NCI-H2171 (cell line): ENCODE measurements around the gene TFRC.
"Not testable (repeated sequence)": the region's sequence is repeated elsewhere in the genome, so short reads cannot be mapped to it uniquely, and the experiment has no call there.

Source experiments
- DNase-seq: peaks from one replicate; lab custom pipeline; 2025; lab: John Stamatoyannopoulos, UW

TFRC gene

DNA sequence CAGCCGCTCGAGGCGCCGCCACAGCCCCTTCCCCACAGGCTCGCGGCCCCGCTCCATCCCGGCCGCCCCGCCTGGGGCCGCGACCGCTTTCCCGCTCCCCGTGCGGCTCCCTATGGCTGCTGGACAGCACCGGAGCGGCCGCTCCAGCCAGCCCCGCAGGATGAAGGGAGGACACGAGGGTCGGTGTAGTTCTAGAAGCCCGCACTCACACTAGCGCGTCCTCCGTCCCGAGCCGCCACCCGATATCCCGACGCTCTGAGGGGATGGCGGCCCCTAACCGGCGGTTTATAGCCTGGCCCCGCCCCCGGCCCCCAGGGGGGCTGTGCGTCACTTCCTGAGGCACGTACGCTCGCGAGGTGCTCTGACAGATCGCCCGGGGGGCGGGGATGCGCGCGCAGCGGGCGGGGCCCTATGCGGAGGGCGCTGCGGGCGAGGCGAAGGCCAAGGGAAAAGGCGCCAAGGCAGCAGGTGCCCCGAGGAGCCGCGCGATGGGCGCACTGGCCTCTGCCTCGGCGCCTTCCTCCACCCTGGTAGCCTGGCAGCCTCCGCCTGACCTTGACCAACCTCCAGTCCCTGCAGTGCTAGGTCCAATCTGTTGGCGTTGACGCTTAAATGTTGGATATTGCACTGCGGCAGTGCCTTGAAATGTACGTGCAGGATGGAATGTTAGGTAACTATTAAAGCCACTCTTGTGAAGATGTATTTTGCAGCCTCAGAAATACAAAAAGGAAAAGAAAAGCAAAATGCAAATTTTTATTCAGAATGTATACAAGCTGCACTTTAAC, at the start of gene TFRC:
TSS of gene TFRC (minus strand) at position 257 of the 785 bp plus-strand sequence. CDS start 4,991 bp downstream, outside the sequence.
- DNase-seq: peak; percentile 96

DNA sequence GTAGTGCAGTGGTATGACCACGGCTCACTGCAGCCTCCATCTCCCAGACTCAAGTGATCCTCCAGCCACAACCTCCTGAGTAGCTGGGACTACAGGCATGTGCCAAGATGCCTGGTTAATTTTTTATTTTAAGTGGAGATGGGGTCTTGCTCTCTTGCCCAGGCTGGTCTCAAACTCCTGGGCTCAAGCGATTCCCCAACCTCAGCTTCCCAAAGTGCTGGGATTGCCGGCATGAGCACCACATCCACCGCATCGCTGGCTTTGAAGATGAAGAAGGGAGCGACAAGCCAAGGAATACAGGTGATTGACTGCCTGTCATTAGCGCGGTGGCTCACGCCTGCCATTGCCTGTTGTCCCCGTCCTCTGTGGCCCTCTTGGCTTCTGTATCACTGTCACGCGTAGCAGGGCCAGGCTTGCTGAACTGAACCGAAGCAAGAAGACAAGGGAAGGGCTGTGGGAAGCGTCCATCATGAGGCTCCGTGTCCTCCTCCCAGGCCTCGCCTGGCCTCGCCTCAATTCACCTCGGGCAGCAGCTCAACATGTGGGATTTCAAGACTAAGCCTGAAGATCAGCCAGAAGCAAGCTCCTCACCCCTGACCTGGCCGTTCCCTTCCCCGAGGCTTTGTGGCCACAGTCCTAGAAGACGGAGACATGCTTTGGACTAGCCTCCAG, 46.4 kb upstream of the TFRC start:
- no peak for DNase-seq

DNA sequence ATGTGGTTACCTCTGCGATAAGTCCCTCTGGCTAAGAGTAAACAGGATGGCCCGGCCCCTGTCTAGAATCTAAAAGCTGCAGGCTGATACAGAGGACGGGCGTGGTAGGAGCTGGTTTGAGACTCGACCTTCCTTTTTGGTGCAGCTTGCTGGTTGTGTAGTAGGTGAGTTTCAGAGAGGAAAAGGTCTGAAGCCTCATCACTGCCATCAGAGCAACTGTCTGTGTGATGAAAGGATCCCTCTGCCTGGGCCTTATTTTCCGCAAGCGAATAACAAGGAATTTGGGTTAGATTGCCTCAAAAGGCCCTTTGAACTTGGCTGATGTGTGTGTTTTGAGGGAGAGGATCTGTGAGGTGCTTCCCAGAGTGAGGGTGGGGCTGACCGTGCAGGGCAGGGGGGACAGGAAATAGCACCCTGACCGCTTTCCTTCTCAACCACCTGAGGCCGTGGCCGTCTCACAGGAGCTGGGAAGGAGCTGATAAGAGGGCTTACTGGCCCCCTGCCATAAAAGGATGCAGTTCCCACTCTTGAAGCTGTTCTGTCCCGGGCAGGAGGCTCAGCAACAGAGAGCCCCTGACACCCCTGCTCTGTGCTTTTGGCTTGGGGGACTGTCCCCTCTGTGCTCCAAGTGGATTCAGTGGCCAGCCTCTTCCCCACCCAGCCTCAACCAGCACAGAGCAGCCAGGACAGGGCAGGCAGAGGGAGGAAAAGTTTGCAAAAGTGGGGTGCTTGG, 45.6 kb upstream of the TFRC start:
- DNase-seq: no peak

DNA sequence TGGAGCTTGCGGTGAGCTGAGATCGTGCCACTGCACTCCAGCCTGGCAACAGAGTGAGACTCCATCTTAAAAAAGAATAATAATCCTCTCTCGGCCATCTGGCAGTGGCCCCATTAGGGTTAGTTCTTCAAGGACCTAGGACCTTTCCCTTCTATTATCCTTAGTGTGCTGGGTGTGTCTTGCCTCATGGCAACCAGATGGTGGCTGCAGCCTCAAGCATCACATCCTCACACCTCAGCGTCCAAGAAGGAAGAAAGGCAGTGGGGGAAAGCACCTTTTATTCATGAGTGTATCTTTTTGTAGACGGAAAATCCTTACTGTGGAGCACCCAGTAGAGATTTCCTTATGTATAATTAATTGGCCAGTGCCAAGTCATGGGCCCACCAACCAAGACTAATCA, 42.7 kb upstream of the TFRC start:
- DNase-seq: no peak

DNA sequence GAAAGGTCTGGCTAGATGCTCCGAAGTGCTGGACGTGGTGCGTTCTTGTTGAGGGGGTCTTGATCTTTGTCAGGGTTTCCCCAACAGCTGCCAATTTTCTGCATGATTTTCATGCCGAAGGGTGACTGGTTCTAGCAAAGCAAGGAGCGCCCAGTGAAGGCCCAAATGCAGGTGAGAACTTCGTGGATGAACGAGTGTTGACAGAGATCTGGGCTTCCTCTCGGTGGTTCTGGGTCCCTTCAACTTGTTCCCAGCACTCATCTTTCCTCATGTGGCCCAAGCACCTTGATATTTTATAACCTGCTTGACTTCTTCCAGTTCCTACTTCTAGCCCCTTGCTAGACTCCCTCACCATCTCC, 40.8 kb upstream of the TFRC start:
- DNase-seq: no peak

GRCh38 chr3:196122021-196122687, 40.3 kb upstream of the TFRC start:
- DNase-seq: no peak

DNA sequence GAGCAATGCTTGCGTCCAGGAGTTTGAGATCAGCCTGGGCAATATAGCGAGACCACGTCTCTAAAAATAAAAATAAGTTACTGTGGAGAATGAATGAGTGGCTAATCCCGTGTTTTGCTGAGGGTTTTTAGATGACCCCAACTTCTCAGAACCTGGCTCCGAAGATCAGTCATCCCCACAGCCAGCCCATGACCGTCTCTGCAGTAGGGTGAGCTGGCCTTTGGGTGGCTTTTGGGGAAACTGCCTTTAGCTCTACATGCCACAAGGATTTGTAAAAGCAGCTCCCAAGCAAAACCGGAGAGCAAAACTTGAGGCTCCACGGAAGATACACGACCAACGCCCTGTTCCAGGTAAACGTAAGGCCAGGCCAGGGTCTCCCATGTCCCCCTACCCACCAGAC, 39.2 kb upstream of the TFRC start:
- no peak for DNase-seq

- DNase-seq: no peak
Measured at GRCh38 chr3:196120291-196120951, 38.5 kb upstream of the TFRC start.

GRCh38 chr3:196117809-196118208, 35.9 kb upstream of the TFRC start:
- DNase-seq: no peak

- DNase-seq: no peak
Measured at GRCh38 chr3:196115678-196116083, 33.8 kb upstream of the TFRC start.

DNA sequence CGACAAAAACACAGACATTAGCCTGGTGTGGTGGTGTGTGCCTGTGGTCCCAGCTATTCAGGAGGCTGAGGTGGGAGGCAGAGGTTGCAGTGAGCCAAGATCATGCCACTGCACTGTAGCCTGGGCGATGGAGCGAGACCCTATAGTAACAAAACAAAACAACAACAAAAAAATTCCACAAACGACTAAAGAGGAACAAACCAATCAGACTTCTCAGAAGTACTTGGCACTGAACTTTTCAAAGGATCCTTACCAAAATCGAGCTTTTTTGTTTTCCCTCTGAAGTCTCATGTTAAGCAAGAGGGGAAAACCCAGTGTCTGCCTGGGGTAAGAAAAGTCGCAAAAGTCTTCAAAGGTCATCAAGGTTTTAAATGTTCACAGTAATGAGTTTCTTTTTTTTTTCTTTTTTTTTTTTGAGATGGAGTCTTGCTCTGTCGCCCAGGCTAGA, 30.1 kb upstream of the TFRC start:
- no peak for DNase-seq

GRCh38 chr3:196108075-196108743, 26.3 kb upstream of the TFRC start:
- peak; percentile 50 for DNase-seq

DNA sequence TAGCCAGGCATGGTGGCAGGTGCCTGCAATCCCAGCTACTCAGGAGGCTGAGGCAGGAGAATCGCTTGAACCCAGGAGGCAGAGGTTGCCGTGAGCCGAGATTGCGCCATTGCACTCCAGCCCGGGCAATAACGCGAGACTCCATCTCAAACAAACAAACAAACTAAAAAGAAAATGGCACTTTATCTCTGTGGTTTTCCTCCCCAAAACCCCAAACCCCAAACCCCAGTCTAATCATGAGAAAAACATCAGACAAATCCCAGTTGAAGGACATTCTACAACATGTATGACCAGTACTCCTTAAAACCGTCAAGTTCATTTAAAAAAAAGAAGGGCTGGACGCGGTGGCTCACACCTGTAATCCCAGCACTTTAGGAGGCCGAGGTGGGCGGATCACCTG, 22.8 kb upstream of the TFRC start:
- not testable (repeated sequence) for DNase-seq

DNA sequence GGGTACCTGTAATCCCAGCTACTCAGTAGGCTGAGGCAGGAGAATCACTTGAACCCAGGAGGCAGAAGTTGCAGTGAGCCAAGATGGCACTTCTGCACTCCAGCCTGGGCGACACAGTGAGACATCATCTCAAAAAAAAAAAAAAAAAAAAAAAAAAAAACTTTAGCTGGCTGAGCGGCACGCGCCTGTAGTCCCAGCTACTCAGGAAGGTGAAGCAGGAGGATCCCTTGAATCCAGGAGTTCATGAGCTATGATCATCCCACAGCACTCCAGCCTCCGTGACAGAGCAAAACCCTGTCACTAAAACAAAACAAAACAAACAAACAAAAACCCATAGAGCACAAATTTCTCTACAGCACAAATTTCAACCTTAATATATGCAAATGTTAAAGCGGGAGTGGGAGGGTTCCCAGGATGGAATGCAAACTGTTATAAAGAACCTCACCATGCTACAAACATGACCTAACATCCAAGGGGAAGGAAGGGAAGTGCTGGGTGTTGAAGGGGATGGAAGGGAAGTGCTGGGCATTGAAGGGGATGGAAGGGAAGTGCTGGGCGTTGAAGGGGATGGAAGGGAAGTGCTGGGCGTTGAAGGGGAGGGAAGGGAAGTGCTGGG, 16.6 kb upstream of the TFRC start:
- not testable (repeated sequence) for DNase-seq

- no peak for DNase-seq
Measured at GRCh38 chr3:196097373-196098154, 15.7 kb upstream of the TFRC start.

DNA sequence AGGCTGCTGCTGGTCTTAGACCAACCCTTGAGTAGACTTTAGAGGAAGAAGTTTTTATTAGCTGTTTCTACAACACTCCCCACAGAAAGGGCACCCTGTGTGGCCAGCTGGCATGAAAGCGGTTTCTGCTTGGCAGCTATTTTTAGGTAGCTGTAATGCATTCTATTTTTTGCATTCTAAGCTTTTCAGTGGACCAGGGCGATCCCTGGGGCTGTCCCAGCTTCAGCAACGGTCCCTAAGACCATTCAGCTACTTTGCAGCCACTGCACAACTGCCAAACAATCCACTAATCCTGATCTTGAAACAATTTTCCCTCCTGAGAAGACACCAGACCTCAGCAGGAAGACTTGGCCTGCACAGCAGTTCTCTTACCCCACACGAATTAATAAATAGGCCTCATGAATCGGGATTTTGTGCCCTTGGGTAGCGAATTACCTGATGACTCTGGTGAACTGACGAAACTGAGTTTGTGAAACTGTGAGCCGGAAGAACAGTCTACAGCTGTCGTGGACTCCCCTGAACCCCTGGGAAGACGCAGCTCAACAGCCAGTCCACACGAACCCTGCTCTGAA, 14.6 kb upstream of the TFRC start:
- DNase-seq: no peak

DNA sequence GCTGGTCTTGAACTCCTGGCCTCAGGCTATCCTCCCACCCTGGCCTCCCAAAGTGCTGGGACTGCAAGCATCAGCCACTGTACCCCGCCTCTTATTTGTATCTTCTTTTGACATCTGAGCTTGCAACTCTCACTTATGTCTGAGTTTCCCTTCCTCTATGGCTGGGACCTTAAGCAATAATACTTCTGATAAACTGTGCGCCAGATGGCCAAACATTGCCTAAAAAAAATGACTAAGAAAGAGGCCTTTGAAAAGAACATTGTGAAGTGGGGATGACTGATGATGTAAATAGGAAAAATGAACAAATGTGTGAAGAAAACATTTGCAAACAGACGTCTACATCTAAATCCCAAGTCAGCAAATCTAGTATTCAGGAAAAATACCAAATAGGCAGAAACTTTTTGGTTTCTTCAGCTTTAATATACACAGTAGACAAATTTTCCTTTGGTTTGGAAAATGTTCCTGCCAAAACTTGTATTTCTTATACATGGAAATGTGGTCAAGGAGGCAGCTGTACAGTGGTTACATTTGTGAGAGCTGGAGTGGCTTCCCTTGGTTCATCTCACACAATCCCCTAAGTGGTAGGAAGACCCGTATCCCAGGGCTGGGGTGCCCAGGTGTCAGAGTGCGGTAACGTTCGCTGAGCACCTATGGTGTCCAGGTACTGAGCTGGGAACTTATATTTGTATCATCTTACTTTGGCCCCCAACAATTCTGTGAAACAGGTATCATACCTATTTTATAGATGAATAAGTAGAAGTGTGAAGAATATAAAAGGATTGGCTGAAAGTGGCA, 11.6 kb upstream of the TFRC start:
- DNase-seq: peak; percentile 65

DNA sequence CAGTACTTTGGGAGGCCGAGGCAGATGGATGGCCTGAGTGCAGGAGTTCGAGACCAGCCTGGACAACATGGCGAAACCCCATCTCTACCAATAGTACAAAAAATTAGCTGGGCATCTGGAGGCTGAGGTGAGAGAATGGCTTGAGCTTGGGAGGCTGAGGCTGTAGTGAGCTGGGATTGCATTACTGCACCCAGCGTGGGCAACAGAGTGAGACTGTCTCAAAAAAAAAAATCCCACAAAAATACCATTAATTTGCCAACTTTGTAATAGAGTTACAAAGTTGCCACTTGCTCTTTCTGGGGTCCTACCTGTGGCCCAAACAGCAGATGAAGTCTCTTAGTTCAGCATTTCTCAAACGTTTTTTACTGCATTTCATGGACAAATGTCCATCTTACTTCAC, 6.0 kb upstream of the TFRC start:
- no peak for DNase-seq

DNA sequence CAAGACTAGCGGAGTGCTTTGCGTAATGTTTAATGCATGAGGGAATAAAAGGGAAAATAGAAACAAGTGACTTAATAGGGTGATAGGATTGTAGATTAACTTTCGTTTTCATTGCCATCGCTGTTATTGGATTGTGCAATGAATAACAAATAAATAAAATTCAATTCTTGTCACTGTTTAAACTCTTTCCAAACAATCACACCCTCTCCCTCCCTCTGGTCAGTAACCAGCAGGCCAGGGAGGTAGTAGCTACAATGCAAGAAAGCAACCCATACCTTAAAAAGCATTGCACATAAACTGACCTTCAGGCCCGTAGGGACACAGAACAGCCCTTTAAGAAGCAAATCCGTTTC, 705 bp upstream of the TFRC start:
- no peak for DNase-seq
